ENCODE measurements around the gene CNPPD1.
"Not testable (repeated sequence)": the region's sequence is repeated elsewhere in the genome, so short reads cannot be mapped to it uniquely, and the experiment has no call there.

The CNPPD1 gene

GRCh38 chr2:219207134-219207883, 30.6 kb upstream of the CNPPD1 start:
- H3K27ac ChIP-seq (ENCODE audit: low read depth, low read length, severe bottlenecking): no peak overlapping the region
- H3K9me3 ChIP-seq (ENCODE audit: control insufficient read depth, low read length): no peaks in the 10 kb centered on the region
- WGBS, 2 experiments (ENCODE audit: insufficient coverage in 2 of 2): 39 to 48% methylated on average over 13 to 16 of the region's 22 CpGs

DNA sequence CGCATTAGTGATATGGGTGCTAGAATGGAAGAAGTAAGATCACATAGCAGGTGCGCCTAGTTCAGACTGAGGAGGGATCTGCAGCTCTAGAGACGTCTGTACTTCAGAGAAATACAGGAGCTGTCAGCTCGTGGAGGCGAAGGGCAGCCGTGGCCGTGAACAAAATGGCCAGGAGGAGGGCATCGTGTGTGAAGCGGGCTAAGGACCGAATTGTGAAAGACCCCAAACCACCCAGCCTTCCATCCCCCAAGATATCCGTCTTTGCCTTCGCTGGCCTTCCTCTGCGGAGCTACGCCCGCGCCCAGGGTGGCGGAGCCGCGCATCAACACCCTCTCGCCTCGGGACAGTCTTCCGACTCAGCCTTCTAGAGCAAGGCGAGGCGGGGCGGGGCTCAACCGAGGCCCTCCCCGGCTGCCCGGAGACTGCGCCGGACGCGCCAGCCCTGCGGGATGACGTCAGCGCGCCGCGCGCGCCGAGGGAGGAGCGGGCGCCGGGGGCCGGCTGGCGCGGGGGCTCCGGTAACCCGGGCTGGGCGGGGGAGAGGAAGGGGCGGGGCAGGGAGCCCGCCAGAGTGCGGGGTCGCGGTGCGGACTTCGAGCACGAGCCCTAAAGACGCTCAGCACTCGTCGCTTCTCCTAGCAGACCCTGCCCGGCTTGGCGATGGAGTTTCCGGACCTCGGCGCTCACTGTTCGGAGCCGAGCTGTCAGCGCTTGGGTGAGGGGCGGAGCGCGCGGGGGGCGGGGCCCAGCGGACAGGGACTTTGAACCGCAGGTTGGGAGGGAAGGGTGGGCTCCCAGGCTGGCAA, 29.8 kb upstream of the CNPPD1 start, which contains the start of gene ZFAND2B:
Gene ZFAND2B (plus strand): TSS at position 455 of the 806 bp plus-strand sequence. CDS start 206 bp downstream, at position 661.
- Histone ChIP-seq H3K4me1 (ENCODE audit: control insufficient read depth, insufficient read depth, low read length, poor library complexity, severe bottlenecking) (peaks cover 7% of the 10 kb centered on the region), H3K27ac (ENCODE audit: low read depth, low read length, severe bottlenecking) (peak within 1 kb of the TSS; percentile 84), H3K9me3 (ENCODE audit: control insufficient read depth, low read length) (no peaks in the 10 kb centered on the region), H3K36me3 (ENCODE audit: control insufficient read depth, insufficient read depth, low read length) (peaks cover 26% of the 10 kb centered on the region), H3K4me3 (ENCODE audit: extremely low read depth, insufficient read depth, low read length, poor library complexity, severe bottlenecking) (peak within 1 kb of the TSS; percentile 58)
- WGBS, 2 experiments (ENCODE audit: insufficient coverage in 2 of 2): 1% methylated on average over 42 to 52 of the region's 76 CpGs

More at GRCh38 chr2:219207134-219207883, 30.6 kb upstream of the CNPPD1 start:
- Histone ChIP-seq H3K36me3 (ENCODE audit: control insufficient read depth, insufficient read depth, low read length) (peaks cover 30% of the 10 kb centered on the region), H3K4me3 (ENCODE audit: extremely low read depth, insufficient read depth, low read length, poor library complexity, severe bottlenecking) (peak overlapping the region; percentile 58), H3K4me1 (ENCODE audit: control insufficient read depth, insufficient read depth, low read length, poor library complexity, severe bottlenecking) (peaks cover 7% of the 10 kb centered on the region)

- 32 to 36% methylated on average over 6 of the region's 7 CpGs for WGBS, 2 experiments (ENCODE audit: insufficient coverage in 2 of 2)
- peaks cover 7% of the 10 kb centered on the region for H3K4me1 ChIP-seq (ENCODE audit: control insufficient read depth, insufficient read depth, low read length, poor library complexity, severe bottlenecking)
- H3K4me3 ChIP-seq (ENCODE audit: extremely low read depth, insufficient read depth, low read length, poor library complexity, severe bottlenecking): peak overlapping the region; percentile 58
- no peaks in the 10 kb centered on the region for H3K9me3 ChIP-seq (ENCODE audit: control insufficient read depth, low read length)
- peak overlapping the region; percentile 84 for H3K27ac ChIP-seq (ENCODE audit: low read depth, low read length, severe bottlenecking)
- H3K36me3 ChIP-seq (ENCODE audit: control insufficient read depth, insufficient read depth, low read length): peaks cover 23% of the 10 kb centered on the region
Observed at GRCh38 chr2:219205981-219206327, 29.2 kb upstream of the CNPPD1 start.

DNA sequence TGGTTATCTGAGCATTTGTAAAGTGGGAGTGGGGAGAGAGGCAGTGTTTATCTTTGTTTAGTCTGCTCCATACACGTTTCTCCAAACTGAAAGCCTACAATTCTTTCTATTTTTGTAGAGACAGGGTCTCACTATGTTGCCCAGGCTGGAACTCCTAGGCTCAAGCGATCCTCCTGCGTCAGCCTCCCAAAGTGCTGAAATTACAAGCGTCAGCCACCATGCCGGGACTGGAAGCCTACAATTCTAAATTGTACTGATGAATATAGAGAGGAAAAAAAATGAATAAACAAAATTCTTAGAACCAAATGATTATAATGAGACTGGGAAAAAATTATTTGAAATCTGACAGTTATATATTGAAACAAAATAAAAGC, 28.4 kb upstream of the CNPPD1 start:
- H3K27ac ChIP-seq (ENCODE audit: low read depth, low read length, severe bottlenecking): no peak overlapping the region
- H3K4me1 ChIP-seq (ENCODE audit: control insufficient read depth, insufficient read depth, low read length, poor library complexity, severe bottlenecking): peaks cover 7% of the 10 kb centered on the region
- H3K36me3 ChIP-seq (ENCODE audit: control insufficient read depth, insufficient read depth, low read length): peaks cover 20% of the 10 kb centered on the region
- WGBS, 2 experiments (ENCODE audit: insufficient coverage in 2 of 2): 100% methylated on average over 1 of the region's 5 CpGs; no CpG with 5 or more reads in 1 of the 2 experiments
- H3K9me3 ChIP-seq (ENCODE audit: control insufficient read depth, low read length): no peaks in the 10 kb centered on the region
- H3K4me3 ChIP-seq (ENCODE audit: extremely low read depth, insufficient read depth, low read length, poor library complexity, severe bottlenecking): no peak overlapping the region

- peaks cover 17% of the 10 kb centered on the region for H3K36me3 ChIP-seq (ENCODE audit: control insufficient read depth, insufficient read depth, low read length)
- no peak overlapping the region for H3K27ac ChIP-seq (ENCODE audit: low read depth, low read length, severe bottlenecking)
- WGBS, 2 experiments (ENCODE audit: insufficient coverage in 2 of 2): 90 to 100% methylated on average over 2 to 6 of the region's 7 CpGs
- H3K4me1 ChIP-seq (ENCODE audit: control insufficient read depth, insufficient read depth, low read length, poor library complexity, severe bottlenecking): peaks cover 7% of the 10 kb centered on the region
- H3K9me3 ChIP-seq (ENCODE audit: control insufficient read depth, low read length): no peaks in the 10 kb centered on the region
- no peak overlapping the region for H3K4me3 ChIP-seq (ENCODE audit: extremely low read depth, insufficient read depth, low read length, poor library complexity, severe bottlenecking)
Observed at GRCh38 chr2:219204425-219205164, 27.9 kb upstream of the CNPPD1 start.

GRCh38 chr2:219201331-219201730, 24.6 kb upstream of the CNPPD1 start:
- H3K4me1 ChIP-seq (ENCODE audit: control insufficient read depth, insufficient read depth, low read length, poor library complexity, severe bottlenecking); H3K9me3 ChIP-seq (ENCODE audit: control insufficient read depth, low read length); H3K27ac ChIP-seq (ENCODE audit: low read depth, low read length, severe bottlenecking); H3K36me3 ChIP-seq (ENCODE audit: control insufficient read depth, insufficient read depth, low read length); H3K4me3 ChIP-seq (ENCODE audit: extremely low read depth, insufficient read depth, low read length, poor library complexity, severe bottlenecking): not testable (repeated sequence)
- 97 to 100% methylated on average over 3 to 14 of the region's 21 CpGs for WGBS, 2 experiments (ENCODE audit: insufficient coverage in 2 of 2)

DNA sequence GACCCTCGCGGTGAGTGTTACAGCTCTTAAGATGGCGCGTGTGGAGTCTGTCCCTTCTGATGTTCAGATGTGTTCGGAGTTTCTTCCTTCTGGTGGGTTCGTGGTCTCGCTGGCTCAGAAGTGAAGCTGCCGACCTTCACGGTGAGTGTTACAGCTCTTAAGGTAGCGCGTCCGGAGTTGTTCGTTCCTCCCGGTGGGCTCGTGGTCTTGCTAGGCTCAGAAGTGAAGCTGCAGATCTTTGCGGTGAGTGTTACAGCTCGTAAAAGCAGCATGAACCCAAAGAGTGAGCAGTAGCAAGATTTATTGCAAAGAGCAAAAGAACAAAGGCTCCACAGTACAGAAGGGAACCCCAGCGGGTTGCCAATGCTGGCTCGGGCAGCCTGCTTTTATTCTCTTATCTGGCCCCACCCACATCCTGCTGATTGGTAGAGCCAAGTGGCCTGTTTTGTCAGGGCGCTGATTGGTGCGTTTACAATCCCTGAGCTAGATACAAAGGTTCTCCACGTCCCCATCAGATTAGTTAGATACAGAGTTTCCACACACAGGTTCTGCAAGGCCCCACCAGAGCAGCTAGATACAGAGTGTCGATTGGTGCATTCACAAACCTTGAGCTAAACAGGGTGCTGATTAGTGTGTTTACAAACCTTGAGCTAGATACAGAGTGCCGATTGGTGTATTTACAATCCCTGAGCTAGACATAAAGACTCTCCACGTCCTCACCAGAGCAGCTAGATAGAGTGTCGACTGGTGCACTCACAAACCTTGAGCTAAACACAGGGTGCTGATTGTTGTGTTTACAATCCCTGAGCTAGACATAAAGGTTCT, 24.0 kb upstream of the CNPPD1 start:
- H3K4me1 ChIP-seq (ENCODE audit: control insufficient read depth, insufficient read depth, low read length, poor library complexity, severe bottlenecking); H3K27ac ChIP-seq (ENCODE audit: low read depth, low read length, severe bottlenecking); H3K4me3 ChIP-seq (ENCODE audit: extremely low read depth, insufficient read depth, low read length, poor library complexity, severe bottlenecking); H3K36me3 ChIP-seq (ENCODE audit: control insufficient read depth, insufficient read depth, low read length); H3K9me3 ChIP-seq (ENCODE audit: control insufficient read depth, low read length): not testable (repeated sequence)
- WGBS, 2 experiments (ENCODE audit: insufficient coverage in 2 of 2): 93 to 96% methylated on average over 18 to 19 of the region's 26 CpGs

DNA sequence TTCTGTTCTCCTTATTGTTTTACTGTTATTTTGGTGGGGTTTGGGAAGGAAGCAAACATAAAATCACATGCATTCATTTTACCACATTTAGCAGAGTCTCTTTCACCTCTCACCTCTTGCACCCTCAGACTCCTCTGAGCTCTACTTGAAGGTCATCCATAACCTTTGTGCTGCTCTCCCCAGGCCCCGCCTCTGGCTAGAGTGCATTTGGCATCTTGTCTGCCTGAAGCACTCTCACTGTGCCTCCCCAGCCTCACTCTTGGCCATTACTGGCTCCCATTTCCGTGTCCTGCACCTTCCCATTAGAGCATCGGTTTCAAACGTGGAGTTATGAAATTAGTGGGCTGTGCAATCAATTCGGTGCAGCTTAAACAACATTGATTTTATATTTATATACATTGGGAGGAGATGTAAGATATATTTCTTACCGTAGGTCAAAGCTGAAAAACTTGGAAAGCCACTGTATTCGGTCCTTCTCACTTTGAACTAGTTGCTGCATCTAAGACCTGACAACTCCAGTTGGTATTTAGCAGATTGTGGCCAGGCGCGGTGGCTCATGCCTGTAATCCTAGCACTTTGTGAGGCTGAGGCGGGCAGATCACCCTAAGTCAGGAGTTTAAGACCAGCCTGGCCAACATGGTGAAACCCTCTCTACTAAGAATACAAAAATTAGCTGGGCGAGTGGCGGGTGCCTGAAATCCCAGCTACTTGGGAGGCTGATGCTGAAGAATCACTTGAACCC, 22.9 kb upstream of the CNPPD1 start:
- H3K27ac ChIP-seq (ENCODE audit: low read depth, low read length, severe bottlenecking): no peak overlapping the region
- WGBS, 2 experiments (ENCODE audit: insufficient coverage in 2 of 2): 88 to 94% methylated on average over 6 to 10 of the region's 12 CpGs
- H3K9me3 ChIP-seq (ENCODE audit: control insufficient read depth, low read length): no peaks in the 10 kb centered on the region
- no peak overlapping the region for H3K4me3 ChIP-seq (ENCODE audit: extremely low read depth, insufficient read depth, low read length, poor library complexity, severe bottlenecking)
- H3K4me1 ChIP-seq (ENCODE audit: control insufficient read depth, insufficient read depth, low read length, poor library complexity, severe bottlenecking): no peaks in the 10 kb centered on the region
- H3K36me3 ChIP-seq (ENCODE audit: control insufficient read depth, insufficient read depth, low read length): no peaks in the 10 kb centered on the region

- WGBS, 2 experiments (ENCODE audit: insufficient coverage in 2 of 2): 80 to 88% methylated on average over 5 of the region's 5 CpGs
Observed at GRCh38 chr2:219198974-219199373, 22.2 kb upstream of the CNPPD1 start.

More at GRCh38 chr2:219198974-219199373, 22.2 kb upstream of the CNPPD1 start:
- Histone ChIP-seq H3K27ac (ENCODE audit: low read depth, low read length, severe bottlenecking) (no peak overlapping the region), H3K4me3 (ENCODE audit: extremely low read depth, insufficient read depth, low read length, poor library complexity, severe bottlenecking) (no peak overlapping the region), H3K36me3 (ENCODE audit: control insufficient read depth, insufficient read depth, low read length) (no peaks in the 10 kb centered on the region), H3K4me1 (ENCODE audit: control insufficient read depth, insufficient read depth, low read length, poor library complexity, severe bottlenecking) (no peaks in the 10 kb centered on the region), H3K9me3 (ENCODE audit: control insufficient read depth, low read length) (no peaks in the 10 kb centered on the region)
